H54 (cell line): Measurements from ENCODE around the gene NAGK.
A peak's percentile ranks its signal among the peaks of the same experiment; 100 is the strongest.
"Not testable (repeated sequence)": the region's sequence is repeated elsewhere in the genome, so short reads cannot be mapped to it uniquely, and the experiment has no call there.

Experiments
- DNase-seq: peaks from one replicate; pipeline ENCODE4 v3.0.0; 2011; ENCODE audit warnings: low spot score, mixed read lengths; ENCODE audit not compliant: insufficient read length
- FAIRE-seq: peaks from 3 replicates; lab custom pipeline; 2011; peaks lifted over from hg19 to GRCh38; lab: Jason Lieb, UNC
- POLR2A ChIP-seq: IDR thresholded peaks from 2 replicates; pipeline ENCODE4 v1.6.1; 2011; ENCODE audit warnings: low read depth, mild to moderate bottlenecking, low read length

The NAGK gene

DNA sequence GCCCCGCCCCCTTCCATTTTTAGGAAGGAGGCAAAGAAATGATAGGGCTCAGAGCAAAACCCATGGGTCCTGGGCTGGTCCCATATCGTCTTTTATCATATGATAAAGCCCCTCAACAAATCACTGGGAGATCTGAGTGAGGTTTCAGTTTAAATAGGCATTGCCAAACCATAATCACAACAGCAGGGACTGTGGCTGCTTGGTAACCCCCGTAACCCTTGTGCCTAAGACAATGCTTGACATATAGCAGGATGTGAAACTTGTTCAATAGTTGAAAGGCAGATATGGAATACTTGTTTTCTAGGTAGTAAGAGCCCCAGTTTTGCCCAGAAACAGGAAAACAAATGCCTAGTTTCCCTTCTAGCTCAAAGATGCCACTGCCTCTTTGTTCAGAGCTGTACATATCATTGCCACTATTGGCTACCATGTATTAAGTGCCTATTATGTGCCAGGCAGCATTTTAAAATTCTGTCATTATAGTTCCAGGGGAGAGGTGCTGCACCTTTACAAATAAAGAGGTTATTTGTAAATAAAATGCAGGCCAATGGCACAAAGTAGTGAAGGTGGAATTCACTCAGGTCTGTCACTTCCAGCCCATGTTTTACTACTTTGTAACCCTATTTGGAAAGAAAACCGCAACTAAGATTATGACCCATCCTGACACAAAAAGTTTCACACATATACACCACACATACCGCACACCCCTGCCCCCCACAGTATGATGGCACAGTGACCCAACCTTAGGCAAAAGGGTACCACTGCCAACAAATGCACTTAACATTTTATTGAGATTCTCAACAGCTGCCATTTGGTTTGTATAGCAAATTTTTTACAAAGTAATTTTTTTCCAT, 14.2 kb downstream of the NAGK start:
- DNase-seq (no peak), FAIRE-seq (no peak)
- no peak for TF ChIP-seq POLR2A

DNA sequence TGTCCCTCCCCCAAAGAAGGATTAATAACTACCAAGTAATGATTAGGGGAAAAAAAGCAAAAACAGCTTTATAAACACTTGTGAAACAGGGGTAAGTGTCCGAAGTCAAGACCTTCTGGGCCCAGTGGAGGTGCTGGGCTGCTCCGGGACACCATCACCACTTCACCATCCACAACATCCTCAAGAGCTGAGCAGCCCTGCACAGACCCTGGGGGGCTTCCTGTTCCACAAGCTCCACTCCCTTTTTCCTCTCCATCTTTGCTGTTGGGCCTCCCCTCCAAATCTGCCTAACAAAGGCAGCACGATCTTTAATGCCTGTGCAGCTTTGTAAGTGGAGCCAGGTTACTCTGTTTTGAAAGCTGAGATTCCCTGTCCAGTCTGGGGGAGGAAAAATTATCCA, 14.8 kb downstream of the NAGK start:
- FAIRE-seq, DNase-seq: not testable (repeated sequence)

DNA sequence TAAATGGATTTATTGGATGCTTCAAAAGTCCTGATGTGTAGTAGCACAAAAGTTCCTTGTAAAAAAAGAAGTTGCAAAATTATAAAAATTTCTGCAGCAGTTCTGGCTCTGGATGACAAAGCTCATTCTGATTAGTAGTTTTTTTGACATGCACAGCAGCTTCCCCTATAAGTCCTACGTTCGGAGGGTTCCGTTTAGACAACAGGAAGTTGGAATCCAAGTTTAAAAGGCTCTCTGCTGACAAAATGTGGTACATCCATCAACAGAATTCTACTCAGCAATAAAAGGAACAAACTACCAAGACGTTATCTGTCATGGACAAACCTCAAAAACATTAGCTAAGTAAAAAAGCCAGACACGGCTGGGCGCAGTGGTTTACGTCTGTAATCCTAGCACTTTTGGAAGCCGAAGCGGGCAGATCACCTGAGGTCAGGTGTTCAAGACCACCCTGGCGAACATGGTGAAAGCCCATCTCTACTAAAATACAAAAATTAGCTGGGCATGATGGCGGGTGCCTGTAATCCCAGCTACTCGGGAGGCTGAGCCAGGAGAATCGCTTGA, 15.4 kb downstream of the NAGK start:
- not testable (repeated sequence) for DNase-seq, FAIRE-seq

DNA sequence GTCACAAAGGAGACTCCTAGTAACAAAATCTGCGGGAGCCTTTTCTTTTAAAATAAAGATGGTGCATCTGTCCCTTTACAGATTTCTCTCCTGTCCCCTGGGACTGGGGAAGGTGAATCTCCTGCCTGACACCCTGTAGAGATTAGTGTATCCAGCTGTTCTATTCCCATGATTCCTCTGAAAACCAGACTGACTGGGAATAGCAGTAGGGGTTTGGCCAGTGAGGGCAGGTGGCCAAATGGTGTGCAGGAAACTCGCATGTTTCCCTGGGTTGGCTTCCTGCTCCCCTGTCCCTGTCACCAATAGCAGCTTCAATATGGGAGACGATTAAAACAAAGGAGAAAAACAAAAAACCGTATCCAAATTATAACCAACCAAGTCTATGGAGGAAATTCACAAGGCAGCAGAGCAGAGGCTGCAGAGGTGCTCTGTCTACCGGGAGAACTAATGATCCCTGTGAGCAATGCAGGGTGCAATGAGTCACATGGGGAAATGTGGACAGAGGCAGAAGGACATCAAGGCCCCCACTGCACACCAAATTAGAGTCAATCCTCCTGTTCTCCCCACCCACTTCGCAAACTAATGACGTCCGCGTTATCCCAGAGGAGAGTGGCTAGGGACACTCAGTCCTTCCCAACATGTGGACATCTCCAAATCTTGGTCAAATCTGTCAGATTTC, 17.0 kb downstream of the NAGK start:
- not testable (repeated sequence) for DNase-seq, FAIRE-seq

DNA sequence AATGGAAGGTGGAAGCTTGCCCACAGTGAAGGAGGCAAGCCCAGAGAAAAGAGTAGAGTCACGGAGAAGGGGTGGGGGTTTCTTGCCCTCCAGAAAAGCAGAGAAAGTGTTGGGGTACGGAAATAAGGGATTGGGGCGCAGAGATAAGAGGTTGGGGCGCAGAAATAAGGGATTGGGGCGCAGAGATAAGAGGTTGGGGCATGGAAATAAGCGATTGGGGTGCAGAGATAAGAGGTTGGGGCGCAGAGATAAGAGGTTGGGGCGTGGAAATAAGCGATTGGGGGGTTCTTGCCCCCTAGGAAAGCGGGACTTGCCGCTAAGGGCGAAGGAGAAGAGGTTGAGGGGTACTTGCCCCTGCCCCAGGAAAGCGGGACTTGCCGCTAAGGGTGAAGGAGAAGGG, 21.0 kb downstream of the NAGK start:
- not testable (repeated sequence) for DNase-seq, FAIRE-seq

DNA sequence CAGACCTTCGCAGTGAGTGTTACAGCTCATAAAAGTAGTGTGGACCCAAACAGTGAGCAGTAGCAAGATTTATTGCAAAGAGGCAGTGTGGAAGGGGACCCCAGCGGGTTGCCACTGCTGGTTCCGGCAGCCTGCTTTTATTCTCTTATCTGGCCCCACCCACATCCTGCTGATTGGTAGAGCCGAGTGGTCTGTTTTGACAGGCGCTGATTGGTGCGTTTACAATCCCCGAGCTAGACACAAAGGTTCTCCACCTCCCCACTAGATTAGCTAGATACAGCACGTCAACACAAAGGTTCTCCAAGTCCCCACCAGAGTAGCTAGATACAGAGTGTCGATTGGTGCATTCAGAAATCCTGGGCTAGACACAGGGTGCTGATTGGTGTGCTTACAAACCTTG, 23.4 kb downstream of the NAGK start:
- DNase-seq, FAIRE-seq: not testable (repeated sequence)

DNA sequence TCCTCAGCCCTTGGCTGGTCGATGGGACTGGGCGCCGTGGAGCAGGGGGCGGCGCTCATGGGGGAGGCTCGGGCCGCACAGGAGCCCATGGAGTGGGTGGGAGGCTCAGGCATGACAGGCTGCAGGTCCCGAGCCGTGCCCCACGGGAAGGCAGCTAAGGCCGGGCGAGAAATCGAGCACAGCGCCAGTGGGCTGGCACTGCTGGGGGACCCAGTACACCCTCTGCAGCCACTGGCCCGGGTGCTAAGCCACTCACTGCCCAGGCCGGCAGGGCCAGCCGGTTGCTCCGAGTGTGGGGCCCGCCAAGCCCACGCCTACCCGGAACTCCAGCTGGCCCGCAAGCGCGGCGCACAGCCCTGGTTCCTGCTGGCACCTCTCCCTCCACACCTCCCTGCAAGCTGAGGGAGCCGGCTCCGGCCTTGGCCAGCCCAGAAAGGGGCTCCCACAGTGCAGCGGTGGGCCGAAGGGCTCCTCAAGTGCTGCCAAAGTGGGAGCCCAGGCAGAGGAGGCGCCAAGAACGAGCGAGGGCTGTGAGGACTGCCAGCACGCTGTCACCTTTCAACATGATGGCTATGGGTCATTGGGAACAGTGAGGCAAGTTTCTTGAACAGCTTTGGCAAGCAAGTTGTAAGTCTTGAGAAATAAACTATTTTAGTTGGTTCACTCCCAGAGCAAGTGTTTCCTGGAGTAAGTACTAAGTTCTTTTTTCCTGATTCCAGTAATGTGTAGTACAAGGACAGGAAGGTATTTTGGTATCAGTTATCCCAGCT, 24.2 kb downstream of the NAGK start:
- not testable (repeated sequence) for DNase-seq, FAIRE-seq

DNA sequence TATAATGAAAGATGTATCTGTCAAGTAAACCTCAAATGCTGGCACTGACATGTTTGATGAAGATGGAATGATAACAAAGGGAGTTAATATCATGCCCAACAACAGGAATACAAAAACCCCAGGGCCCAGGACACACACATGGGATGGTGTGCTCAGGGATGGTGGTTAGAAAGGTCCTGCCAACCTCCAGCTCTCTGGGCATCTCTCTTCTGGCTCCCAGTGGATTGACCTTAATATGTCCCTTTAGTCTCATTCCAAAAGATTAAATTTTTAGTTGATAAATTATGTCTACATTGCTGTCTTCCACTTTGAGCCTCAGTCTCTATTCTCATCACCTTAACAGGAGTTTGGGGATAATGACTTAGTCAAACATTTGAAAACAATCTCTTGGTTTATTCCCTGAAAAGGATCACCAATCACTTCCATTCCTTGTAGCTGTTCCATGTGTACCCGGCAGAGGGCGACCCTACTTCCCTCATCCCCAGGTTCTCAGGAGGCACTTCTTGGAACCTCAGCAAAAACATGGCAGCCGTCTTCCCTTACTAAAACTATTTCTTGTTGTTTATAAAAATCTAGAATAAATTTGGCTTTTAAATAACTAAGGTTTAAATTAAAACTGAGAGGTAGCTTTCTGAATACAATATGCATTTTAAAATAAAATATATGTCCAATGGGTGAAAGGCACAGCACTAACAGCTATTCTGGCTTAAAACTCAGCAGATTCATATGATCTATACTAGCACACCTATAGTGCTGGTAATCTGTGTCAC, 31.9 kb downstream of the NAGK start:
- TF ChIP-seq POLR2A, result no peak
- FAIRE-seq, result peak; percentile 64
- DNase-seq, result peak; percentile 71

DNA sequence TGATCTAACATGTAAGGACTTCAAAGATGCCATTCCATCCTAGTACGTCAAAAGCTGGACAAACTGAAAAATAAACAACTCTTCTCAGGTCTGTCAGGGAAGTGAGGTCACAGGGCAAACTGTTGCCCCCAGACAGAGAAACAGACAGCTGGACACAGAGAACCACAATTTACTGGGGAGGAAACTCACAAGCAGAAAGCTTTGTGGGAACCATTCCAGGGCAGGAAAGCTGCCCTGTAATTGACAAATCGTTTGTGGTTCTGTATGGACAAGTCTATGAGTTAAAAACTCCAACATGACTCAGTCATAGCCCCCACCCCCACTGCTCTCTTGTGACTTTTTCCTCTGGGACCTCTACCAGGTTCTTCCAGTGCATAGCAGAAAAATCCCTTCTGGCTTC, 33.2 kb downstream of the NAGK start:
- FAIRE-seq, result no peak
- no peak for DNase-seq
- TF ChIP-seq POLR2A, result no peak

DNA sequence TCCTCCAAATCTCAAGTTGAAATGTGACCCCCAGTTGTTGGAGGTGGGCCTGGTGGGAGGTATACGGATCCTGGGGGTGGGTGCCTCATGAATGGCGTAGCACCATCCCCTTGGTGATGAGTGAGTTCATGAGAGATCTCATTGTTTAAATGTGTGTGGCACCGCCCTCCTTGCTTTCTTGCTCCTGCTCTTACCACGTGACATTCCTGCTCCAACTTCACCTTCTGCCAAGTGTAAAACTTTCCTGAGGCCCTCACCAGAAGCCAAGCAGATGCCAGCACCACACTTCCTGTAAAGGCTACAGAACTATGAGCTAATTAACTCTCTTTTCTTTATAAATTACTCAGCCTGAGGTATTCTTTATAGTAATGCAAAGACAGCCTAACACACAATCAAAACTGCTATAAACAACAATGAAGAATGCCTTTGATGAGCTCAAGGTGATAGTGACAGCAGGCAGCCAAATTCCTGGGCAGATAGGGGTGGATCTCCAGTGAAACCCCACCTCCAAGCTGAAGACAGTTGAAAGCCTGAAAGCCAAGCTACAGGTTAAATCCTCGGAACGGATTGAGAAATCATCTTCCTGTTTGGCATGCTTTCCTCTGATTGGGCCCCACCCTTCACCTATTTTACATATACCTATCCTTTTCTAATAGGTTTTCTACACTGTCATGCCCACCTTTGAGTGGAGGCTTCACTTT, 34.7 kb downstream of the NAGK start:
- DNase-seq, result no peak
- FAIRE-seq, result no peak
- no peak for TF ChIP-seq POLR2A

DNA sequence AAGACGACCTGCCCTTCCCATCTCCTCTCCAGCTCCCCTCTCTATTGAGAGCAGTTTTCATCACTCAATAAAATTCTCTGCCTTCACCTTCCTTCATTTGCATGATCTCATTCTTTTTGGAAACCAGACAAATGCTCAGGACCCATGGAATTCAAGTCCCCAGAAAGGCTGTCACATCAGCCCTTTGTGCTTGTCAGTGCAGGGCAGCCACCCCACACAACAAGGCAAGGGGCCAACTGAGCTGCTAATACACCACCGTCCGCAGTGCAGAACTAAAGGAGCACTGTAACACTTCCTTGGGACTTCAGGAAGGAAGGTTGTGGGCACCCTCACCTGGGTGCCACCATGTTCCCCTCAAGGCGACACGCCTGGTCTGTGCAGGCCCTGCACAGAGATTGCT, 35.4 kb downstream of the NAGK start:
- no peak for TF ChIP-seq POLR2A
- DNase-seq (no peak), FAIRE-seq (no peak)

DNA sequence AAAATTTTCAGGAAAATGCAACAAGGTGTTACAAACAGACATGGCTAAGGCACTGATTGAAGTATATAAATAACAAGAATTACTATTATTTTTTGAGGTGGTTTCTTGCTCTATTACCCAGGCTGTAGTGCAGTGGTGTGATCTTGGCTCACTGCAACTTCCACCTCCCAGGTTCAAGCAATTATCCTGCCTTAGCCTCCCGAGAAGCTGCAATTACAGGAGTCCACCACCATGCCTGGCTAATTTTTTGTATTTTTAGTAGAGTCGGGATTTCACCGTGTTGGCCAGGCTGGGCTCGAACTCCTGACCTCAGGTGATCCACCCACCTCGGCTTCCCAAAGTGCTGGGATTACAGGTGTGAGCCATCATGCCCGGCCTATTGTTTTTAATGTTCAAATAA, 38.0 kb downstream of the NAGK start:
- not testable (repeated sequence) for FAIRE-seq, DNase-seq

DNA sequence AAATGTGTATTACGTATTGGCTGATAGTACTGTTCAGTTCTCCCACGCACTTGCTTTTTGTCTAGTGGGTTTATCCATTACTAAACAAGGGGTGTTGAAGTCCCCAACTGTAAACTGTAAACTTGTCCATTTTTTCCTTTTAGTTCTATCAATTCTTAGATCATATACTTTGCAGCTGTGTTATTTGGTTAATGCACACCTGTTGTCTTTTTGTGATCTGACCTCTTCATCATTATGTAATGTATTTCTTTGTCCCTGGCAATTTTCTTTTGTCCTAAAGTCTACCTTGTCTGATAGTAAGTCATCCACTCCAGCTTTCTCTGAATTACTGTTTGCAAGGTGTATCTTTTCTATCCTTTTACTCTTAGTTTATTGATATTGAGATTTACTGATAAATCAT, 39.6 kb downstream of the NAGK start:
- FAIRE-seq, result no peak

More for the DNA sequence above, 39.6 kb downstream of the NAGK start:
- TF ChIP-seq POLR2A, result no peak
- DNase-seq, result no peak
